BJ (cell line): ENCODE data around the gene L3MBTL2. TPM values are rescaled to one million over a fixed set of nuclear protein-coding genes. Genes with fewer than 3 reads are reported as not detected.
A peak's percentile ranks its signal among the peaks of the same experiment; 100 is the strongest.

Experiments
- CTCF ChIA-PET: fragments of 350-600 bp; formaldehyde crosslinking; extraction: SDS; loops from one replicate; lab custom pipeline; 2021; ENCODE audit warnings: antibody characterized with exemption, inconsistent platforms; lab: Yijun Ruan, JAX
- POLR2A ChIA-PET: fragments of 300-600 bp; sonication (Branson Sonifier 250); formaldehyde crosslinking; extraction: SDS; loops from one replicate; lab custom pipeline; 2021; ENCODE audit warnings: antibody characterized with exemption; lab: Charles Lee
- DNase-seq: peaks from one replicate; pipeline ENCODE4 v3.0.0-alpha.2; 2011; ENCODE audit warnings: low read depth
- H3K27me3 ChIP-seq: 2 replicates; pipeline ENCODE4 v1.6.0; 2011; ENCODE audit warnings: low read length; ENCODE audit not compliant: control insufficient read depth, insufficient read depth
- H3K36me3 ChIP-seq: 2 replicates; pipeline ENCODE4 v1.5.1; 2011; ENCODE audit warnings: low read length; ENCODE audit not compliant: control insufficient read depth, insufficient read depth
- H3K4me3 ChIP-seq: 2 replicates; pipeline ENCODE4 v1.5.1; 2011; ENCODE audit warnings: low read depth, mild to moderate bottlenecking, control low read depth, low read length
- polyA plus RNA-seq: library from polyadenylated mRNA; depleted of rRNA; stranded (reverse); fragments of >200 nt; gene quantifications from 2 replicates; pipeline ENCODE4 v1.2.3, GENCODE V29; 2011
- TF ChIP-seq, protein P1 (sequence below): IDR thresholded peaks from 2 replicates; pipeline ENCODE4 v1.5.1; 2011; ENCODE audit warnings: low read depth, mild to moderate bottlenecking, control low read depth, inconsistent platforms, low read length, moderate library complexity; ENCODE audit not compliant: insufficient read depth

Gene L3MBTL2
- polyA plus RNA-seq, 1 experiment = 26.5 TPM

GRCh38 chr22:41181349-41182241, 23.5 kb upstream of the L3MBTL2 start:
- TF ChIP-seq, protein P1, sequence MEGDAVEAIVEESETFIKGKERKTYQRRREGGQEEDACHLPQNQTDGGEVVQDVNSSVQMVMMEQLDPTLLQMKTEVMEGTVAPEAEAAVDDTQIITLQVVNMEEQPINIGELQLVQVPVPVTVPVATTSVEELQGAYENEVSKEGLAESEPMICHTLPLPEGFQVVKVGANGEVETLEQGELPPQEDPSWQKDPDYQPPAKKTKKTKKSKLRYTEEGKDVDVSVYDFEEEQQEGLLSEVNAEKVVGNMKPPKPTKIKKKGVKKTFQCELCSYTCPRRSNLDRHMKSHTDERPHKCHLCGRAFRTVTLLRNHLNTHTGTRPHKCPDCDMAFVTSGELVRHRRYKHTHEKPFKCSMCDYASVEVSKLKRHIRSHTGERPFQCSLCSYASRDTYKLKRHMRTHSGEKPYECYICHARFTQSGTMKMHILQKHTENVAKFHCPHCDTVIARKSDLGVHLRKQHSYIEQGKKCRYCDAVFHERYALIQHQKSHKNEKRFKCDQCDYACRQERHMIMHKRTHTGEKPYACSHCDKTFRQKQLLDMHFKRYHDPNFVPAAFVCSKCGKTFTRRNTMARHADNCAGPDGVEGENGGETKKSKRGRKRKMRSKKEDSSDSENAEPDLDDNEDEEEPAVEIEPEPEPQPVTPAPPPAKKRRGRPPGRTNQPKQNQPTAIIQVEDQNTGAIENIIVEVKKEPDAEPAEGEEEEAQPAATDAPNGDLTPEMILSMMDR = no peak
- H3K4me3 ChIP-seq = no peak overlapping the region
- peak; percentile 60 for DNase-seq
- ChIA-PET POLR2A (interaction anchor here (0.5 to 0.7 kb wide), 2 partner anchors 64 to 85 kb away, joined by 3 read pairs; no protein-coding TSS in a partner anchor), CTCF (interaction anchor here (0.6 to 1.4 kb wide), 2 partner anchors 25 to 345 kb away, joined by 3 to 5 read pairs; no protein-coding TSS in a partner anchor)
- H3K36me3 ChIP-seq = peaks cover 22% of the 10 kb centered on the region
- no peaks in the 10 kb centered on the region for H3K27me3 ChIP-seq

- Histone ChIP-seq H3K4me3 (no peak overlapping the region), H3K36me3 (peaks cover 1% of the 10 kb centered on the region; the same call in 1 of the 2 replicates), H3K27me3 (no peaks in the 10 kb centered on the region)
- no peak for DNase-seq
- TF ChIP-seq, protein P1 = no peak
- POLR2A ChIA-PET = no interaction called here
- CTCF ChIA-PET = interaction anchor here (0.6 kb wide), 2 partner anchors 10 to 28 kb away, joined by 3 read pairs; no protein-coding TSS in a partner anchor
Measured at GRCh38 chr22:41184679-41185078, 20.4 kb upstream of the L3MBTL2 start.

GRCh38 chr22:41191467-41191866, 13.6 kb upstream of the L3MBTL2 start:
- ChIA-PET POLR2A (no interaction called here), CTCF (no interaction called here)
- no peak overlapping the region for H3K4me3 ChIP-seq
- no peaks in the 10 kb centered on the region for H3K36me3 ChIP-seq
- H3K27me3 ChIP-seq = no peaks in the 10 kb centered on the region
- DNase-seq = no peak
- TF ChIP-seq, protein P1 = no peak

DNA sequence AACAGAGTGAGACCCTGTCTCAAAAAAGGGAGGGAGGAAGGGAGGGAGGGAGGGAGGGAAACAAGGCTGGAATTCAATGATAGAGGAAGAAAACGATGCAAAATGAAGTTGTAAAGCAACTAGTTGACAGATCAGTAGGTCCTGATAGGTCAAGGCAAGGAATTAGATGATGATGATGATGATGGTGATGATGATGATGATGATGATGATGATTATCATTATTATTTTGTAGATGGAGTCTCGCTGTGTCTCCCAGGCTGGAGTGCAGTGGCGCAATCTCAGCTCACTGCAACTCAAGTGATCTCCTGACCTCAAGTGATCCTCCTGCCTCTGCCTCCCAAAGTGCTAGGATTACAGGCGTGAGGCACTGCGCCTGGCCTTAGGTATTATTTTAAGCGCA, 11.3 kb upstream of the L3MBTL2 start:
- POLR2A ChIA-PET = no interaction called here
- CTCF ChIA-PET = no interaction called here
- Histone ChIP-seq H3K36me3 (no peaks in the 10 kb centered on the region), H3K27me3 (no peaks in the 10 kb centered on the region), H3K4me3 (no peak overlapping the region)
- no peak for DNase-seq
- TF ChIP-seq, protein P1 = no peak
